Astrocyte (in vitro differentiated cells and primary cell): ENCODE data around the gene IKZF2.

ENCODE experiments used
- EZH2 ChIP-seq: IDR thresholded peaks from 2 replicates; pipeline ENCODE4 v1.6.1; 2012; ENCODE audit warnings: mild to moderate bottlenecking, low read length, inconsistent platforms; ENCODE audit not compliant: insufficient read depth
- TF ChIP-seq, protein P1 (sequence below): IDR thresholded peaks from 2 replicates; pipeline ENCODE4 v1.5.1; 2011; ENCODE audit warnings: low read depth, mild to moderate bottlenecking, inconsistent platforms, low read length, moderate library complexity; ENCODE audit not compliant: insufficient read depth

- TF ChIP-seq, protein P1, sequence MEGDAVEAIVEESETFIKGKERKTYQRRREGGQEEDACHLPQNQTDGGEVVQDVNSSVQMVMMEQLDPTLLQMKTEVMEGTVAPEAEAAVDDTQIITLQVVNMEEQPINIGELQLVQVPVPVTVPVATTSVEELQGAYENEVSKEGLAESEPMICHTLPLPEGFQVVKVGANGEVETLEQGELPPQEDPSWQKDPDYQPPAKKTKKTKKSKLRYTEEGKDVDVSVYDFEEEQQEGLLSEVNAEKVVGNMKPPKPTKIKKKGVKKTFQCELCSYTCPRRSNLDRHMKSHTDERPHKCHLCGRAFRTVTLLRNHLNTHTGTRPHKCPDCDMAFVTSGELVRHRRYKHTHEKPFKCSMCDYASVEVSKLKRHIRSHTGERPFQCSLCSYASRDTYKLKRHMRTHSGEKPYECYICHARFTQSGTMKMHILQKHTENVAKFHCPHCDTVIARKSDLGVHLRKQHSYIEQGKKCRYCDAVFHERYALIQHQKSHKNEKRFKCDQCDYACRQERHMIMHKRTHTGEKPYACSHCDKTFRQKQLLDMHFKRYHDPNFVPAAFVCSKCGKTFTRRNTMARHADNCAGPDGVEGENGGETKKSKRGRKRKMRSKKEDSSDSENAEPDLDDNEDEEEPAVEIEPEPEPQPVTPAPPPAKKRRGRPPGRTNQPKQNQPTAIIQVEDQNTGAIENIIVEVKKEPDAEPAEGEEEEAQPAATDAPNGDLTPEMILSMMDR, result no peak
- no peak for TF ChIP-seq EZH2
Measured at GRCh38 chr2:213156717-213157116, 5.3 kb upstream of the IKZF2 start.
